KMS-11 (cell line): ENCODE results near the gene ACTR1A.

Experiments
- H2AFZ ChIP-seq: fragments of 200-600 bp; sonication (generic); 2 replicates; pipeline ENCODE4 v1.6.1; 2016; ENCODE audit warnings: antibody characterized with exemption, mixed run types, low read depth
- H3K27ac ChIP-seq: fragments of 200-600 bp; sonication (generic); 2 replicates; pipeline ENCODE4 v1.6.1; 2016; ENCODE audit warnings: mild to moderate bottlenecking, mixed run types
- H3K27me3 ChIP-seq: fragments of 200-600 bp; sonication (generic); 2 replicates; pipeline ENCODE4 v1.6.1; 2017; ENCODE audit warnings: mild to moderate bottlenecking, low read depth, mixed run types, moderate library complexity; ENCODE audit not compliant: insufficient read depth
- H3K36me3 ChIP-seq: fragments of 200-600 bp; sonication (generic); 2 replicates; pipeline ENCODE4 v1.6.1; 2017; ENCODE audit warnings: mild to moderate bottlenecking, mixed run types; ENCODE audit not compliant: insufficient read depth
- H3K4me1 ChIP-seq: fragments of 200-600 bp; sonication (generic); 2 replicates; pipeline ENCODE4 v1.6.1; 2016; ENCODE audit warnings: mild to moderate bottlenecking, low read depth, mixed run types; ENCODE audit not compliant: poor library complexity, severe bottlenecking
- H3K4me2 ChIP-seq: fragments of 200-600 bp; sonication (generic); 2 replicates; pipeline ENCODE4 v1.7.0; 2016; ENCODE audit warnings: mild to moderate bottlenecking, mixed run types
- H3K4me3 ChIP-seq: fragments of 200-600 bp; sonication (generic); IDR thresholded peaks from 2 replicates; pipeline ENCODE4 v1.6.1; 2017; ENCODE audit warnings: low read depth, low read length, mixed read lengths; ENCODE audit not compliant: insufficient read depth
- H3K79me2 ChIP-seq: fragments of 200-600 bp; sonication (generic); 2 replicates; pipeline ENCODE4 v1.6.1; 2016; ENCODE audit warnings: low read depth, mixed run types; ENCODE audit not compliant: insufficient read depth
- H3K9ac ChIP-seq: fragments of 200-600 bp; sonication (generic); 2 replicates; pipeline ENCODE4 v1.6.1; 2016; ENCODE audit warnings: mild to moderate bottlenecking, mixed run types
- H4K20me1 ChIP-seq: fragments of 200-600 bp; sonication (generic); 2 replicates; pipeline ENCODE4 v1.6.1; 2016; ENCODE audit warnings: mild to moderate bottlenecking, mixed run types; ENCODE audit not compliant: insufficient read depth
- TF ChIP-seq, protein P1 (sequence below): fragments of 200-600 bp; sonication (generic); conservative IDR thresholded peaks from 2 replicates; pipeline ENCODE4 v1.6.1; 2017; ENCODE audit warnings: low read depth, mild to moderate bottlenecking, antibody characterized with exemption, low read length, moderate library complexity, mixed read lengths

ACTR1A gene

DNA sequence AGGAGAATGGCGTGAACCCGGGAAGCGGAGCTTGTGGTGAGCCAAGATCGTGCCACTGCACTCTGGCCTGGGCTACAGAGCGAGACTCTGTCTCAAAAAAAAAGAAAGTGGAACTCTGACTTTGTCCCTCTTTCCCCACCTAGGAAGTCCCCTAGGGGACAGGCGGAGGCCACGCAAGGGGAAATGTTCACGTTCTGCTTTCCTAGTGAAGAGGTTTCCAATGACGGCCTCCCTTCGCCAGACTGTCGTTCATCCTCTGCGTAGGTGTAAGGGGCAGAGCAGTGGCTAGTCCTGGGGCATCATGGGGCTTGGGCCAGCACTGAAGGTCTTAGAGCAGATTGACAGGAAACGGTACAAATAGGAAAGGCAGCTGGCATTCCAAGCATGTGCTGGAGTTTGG lies 31.8 kb upstream of the ACTR1A start:
- Histone ChIP-seq H3K27ac (no peak overlapping the region), H3K79me2 (no peaks in the 10 kb centered on the region), H3K4me1 (peaks cover 3% of the 10 kb centered on the region), H3K9ac (no peak overlapping the region), H2AFZ (no peak overlapping the region), H3K4me3 (no peak overlapping the region), H3K36me3 (no peaks in the 10 kb centered on the region), H3K4me2 (no peak overlapping the region), H4K20me1 (no peaks in the 10 kb centered on the region), H3K27me3 (no peaks in the 10 kb centered on the region)
- TF ChIP-seq, protein P1, sequence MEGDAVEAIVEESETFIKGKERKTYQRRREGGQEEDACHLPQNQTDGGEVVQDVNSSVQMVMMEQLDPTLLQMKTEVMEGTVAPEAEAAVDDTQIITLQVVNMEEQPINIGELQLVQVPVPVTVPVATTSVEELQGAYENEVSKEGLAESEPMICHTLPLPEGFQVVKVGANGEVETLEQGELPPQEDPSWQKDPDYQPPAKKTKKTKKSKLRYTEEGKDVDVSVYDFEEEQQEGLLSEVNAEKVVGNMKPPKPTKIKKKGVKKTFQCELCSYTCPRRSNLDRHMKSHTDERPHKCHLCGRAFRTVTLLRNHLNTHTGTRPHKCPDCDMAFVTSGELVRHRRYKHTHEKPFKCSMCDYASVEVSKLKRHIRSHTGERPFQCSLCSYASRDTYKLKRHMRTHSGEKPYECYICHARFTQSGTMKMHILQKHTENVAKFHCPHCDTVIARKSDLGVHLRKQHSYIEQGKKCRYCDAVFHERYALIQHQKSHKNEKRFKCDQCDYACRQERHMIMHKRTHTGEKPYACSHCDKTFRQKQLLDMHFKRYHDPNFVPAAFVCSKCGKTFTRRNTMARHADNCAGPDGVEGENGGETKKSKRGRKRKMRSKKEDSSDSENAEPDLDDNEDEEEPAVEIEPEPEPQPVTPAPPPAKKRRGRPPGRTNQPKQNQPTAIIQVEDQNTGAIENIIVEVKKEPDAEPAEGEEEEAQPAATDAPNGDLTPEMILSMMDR: no peak

DNA sequence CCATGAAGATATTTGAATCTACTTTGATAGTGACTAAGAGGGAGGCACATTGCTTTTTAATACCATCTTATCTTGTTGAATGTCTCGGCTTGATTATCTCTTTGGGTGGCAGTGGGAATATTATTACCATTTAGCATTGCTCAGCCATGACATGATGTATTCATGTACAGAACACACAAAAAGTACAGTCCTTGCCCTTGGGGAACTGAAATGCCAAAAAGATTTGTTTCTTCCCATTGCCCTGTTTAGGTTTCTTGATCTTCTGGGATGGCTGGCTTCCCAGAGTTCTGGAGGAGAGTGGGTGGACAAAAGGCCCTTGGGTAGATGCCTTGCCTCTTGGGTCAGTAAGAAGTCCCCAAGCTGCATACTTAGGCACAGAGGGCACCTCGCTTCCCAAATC lies 25.0 kb upstream of the ACTR1A start:
- no peak overlapping the region for H3K4me3 ChIP-seq
- H3K36me3 ChIP-seq: no peaks in the 10 kb centered on the region
- H3K4me1 ChIP-seq: peaks cover 11% of the 10 kb centered on the region
- no peaks in the 10 kb centered on the region for H3K27me3 ChIP-seq
- H3K9ac ChIP-seq: no peak overlapping the region
- no peaks in the 10 kb centered on the region for H3K79me2 ChIP-seq
- H2AFZ ChIP-seq: no peak overlapping the region
- TF ChIP-seq, protein P1: no peak
- H4K20me1 ChIP-seq: no peaks in the 10 kb centered on the region
- no peak overlapping the region for H3K4me2 ChIP-seq
- no peak overlapping the region for H3K27ac ChIP-seq

DNA sequence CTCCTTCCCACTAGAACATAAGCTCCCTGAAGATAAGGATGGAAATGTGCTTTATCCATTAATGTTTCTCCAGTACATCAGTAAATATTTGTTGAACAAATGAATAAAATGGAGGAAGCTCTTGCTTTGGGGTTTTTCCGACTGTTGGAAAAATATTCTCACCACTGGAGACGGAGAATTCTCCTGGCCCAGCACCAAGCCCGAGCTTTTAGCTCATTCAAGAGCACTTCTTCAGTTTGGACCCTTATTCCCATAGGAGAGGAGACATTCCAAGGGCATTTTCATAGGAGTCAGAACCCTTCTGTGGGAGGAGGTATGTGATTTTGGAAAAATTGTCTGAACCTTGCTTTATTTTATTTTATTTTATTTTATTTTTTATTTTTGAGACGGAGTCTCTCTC lies 22.2 kb upstream of the ACTR1A start:
- H2AFZ ChIP-seq: no peak overlapping the region
- H3K4me1 ChIP-seq: peaks cover 15% of the 10 kb centered on the region
- no peaks in the 10 kb centered on the region for H3K36me3 ChIP-seq
- H3K27ac ChIP-seq: no peak overlapping the region
- H3K4me2 ChIP-seq: no peak overlapping the region
- no peaks in the 10 kb centered on the region for H3K79me2 ChIP-seq
- no peak overlapping the region for H3K9ac ChIP-seq
- TF ChIP-seq, protein P1: no peak
- H3K27me3 ChIP-seq: no peaks in the 10 kb centered on the region
- no peaks in the 10 kb centered on the region for H4K20me1 ChIP-seq
- H3K4me3 ChIP-seq: no peak overlapping the region

DNA sequence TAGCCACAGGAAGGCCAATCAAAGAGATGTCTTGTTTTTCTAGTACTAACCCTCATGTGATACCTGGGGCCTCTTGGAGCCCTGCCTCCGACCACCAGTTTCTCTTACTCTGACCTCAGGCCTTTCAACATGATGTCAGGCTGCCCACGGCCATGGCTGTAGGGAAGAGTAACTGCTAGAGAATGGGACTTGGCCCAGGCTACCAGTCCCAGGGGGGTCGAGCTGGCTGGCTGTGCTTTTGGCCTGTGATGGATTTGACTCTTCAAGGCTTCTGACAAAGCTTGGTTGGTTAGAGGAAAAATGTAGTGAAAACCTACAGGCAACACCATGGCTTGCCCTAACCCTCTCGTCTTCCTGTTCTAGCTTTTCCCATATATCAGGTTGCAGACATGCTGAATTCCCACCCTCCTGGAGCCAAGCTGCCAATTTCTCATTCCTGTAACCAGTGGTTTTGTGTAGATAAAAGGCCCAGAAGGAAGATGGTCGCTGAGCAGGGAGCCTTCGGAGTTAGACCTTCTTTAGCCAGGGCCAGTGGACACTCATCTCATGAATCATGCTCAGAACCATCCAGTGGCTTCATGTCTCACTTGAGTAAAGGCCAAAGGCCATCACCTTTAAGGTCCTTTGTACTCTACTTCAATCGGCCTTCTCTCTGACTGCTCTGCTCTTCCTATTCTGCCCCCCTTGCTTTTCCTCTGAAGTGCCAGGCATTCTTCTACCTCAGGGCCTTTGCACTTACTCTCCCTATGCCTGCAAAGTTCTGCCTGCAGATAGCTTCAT lies 20.9 kb upstream of the ACTR1A start:
- Histone ChIP-seq H3K27ac (no peak overlapping the region), H3K36me3 (no peaks in the 10 kb centered on the region), H3K4me1 (peaks cover 15% of the 10 kb centered on the region), H3K4me2 (no peak overlapping the region), H4K20me1 (no peaks in the 10 kb centered on the region), H3K9ac (no peak overlapping the region), H3K27me3 (no peaks in the 10 kb centered on the region), H2AFZ (no peak overlapping the region), H3K4me3 (no peak overlapping the region), H3K79me2 (no peaks in the 10 kb centered on the region)
- TF ChIP-seq, protein P1: no peak
